Liver (tissue), 9 donors: ENCODE data around the gene DUT. TPM values are rescaled to one million over a fixed set of nuclear protein-coding genes. Genes with fewer than 3 reads are reported as not detected.

Experiments used
- DNase-seq: peaks from one replicate; pipeline ENCODE4 v3.0.0-alpha.2; 2017; ENCODE audit warnings: low spot score
- H3K27ac ChIP-seq, 2 donors: one replicate each; pipeline ENCODE4 v1.7.0; 2013; ENCODE audit warnings: inconsistent platforms in 2 of 2, low read length in 2 of 2, control low read depth in 1 of 2, low read depth in 1 of 2, mild to moderate bottlenecking in 1 of 2
- H3K27me3 ChIP-seq, 4 donors: one replicate each; pipeline versions ENCODE4 v1.6.1 to v1.7.0; 2013; ENCODE audit warnings: low read length in 3 of 4, inconsistent platforms in 1 of 4, mild to moderate bottlenecking in 1 of 4, moderate library complexity in 1 of 4; ENCODE audit not compliant: control insufficient read depth in 4 of 4, insufficient read depth in 4 of 4
- H3K36me3 ChIP-seq, 4 donors: one replicate each; pipeline versions ENCODE4 v1.6.1 to v1.7.0; 2013; ENCODE audit warnings: low read length in 3 of 4, mild to moderate bottlenecking in 3 of 4, low read depth in 1 of 4, moderate library complexity in 1 of 4; ENCODE audit not compliant: control insufficient read depth in 4 of 4, insufficient read depth in 3 of 4
- H3K4me1 ChIP-seq, 4 donors: one replicate each; pipeline versions ENCODE4 v1.6.1 to v1.7.0; 2013; ENCODE audit warnings: low read length in 3 of 4, mild to moderate bottlenecking in 3 of 4, moderate library complexity in 1 of 4; ENCODE audit not compliant: control insufficient read depth in 4 of 4, insufficient read depth in 4 of 4
- H3K4me3 ChIP-seq, 3 donors: one replicate each; pipeline versions ENCODE4 v1.6.1 to v1.7.0; 2013; ENCODE audit warnings: low read length in 3 of 3, control low read depth in 1 of 3, low read depth in 1 of 3, mild to moderate bottlenecking in 1 of 3
- H3K9ac ChIP-seq, 2 donors: one replicate each; pipeline ENCODE4 v1.7.0; 2013; ENCODE audit warnings: low read length in 2 of 2, mild to moderate bottlenecking in 2 of 2, moderate library complexity in 2 of 2, control low read depth in 1 of 2, low read depth in 1 of 2
- H3K9me3 ChIP-seq, 4 donors: one replicate each; pipeline versions ENCODE4 v1.6.1 to v1.7.0; 2013; ENCODE audit warnings: low read length in 3 of 4; ENCODE audit not compliant: control insufficient read depth in 4 of 4
- ATF3 ChIP-seq: IDR thresholded peaks from 2 replicates; pipeline ENCODE4 v1.6.1; 2016; ENCODE audit warnings: antibody characterized with exemption
- EGR1 ChIP-seq, 2 donors: IDR thresholded peaks; 2 replicates each; pipeline ENCODE4 v1.6.1; 2016 to 2018; ENCODE audit warnings: antibody characterized with exemption in 2 of 2, low read depth in 2 of 2
- FOXA1 ChIP-seq: IDR thresholded peaks from 2 replicates; pipeline ENCODE4 v1.6.1; 2016; ENCODE audit warnings: antibody characterized with exemption
- FOXA2 ChIP-seq: IDR thresholded peaks from 2 replicates; pipeline ENCODE4 v1.6.1; 2016; ENCODE audit warnings: antibody characterized with exemption
- HNF4G ChIP-seq: IDR thresholded peaks from 2 replicates; pipeline ENCODE4 v1.6.1; 2016; ENCODE audit warnings: antibody characterized with exemption
- JUND ChIP-seq, 2 donors: IDR thresholded peaks; 2 replicates each; pipeline ENCODE4 v1.6.1; 2016; ENCODE audit warnings: antibody characterized with exemption in 2 of 2
- MAX ChIP-seq: IDR thresholded peaks from 2 replicates; pipeline ENCODE4 v1.6.1; 2016; ENCODE audit warnings: antibody characterized with exemption
- NR2F2 ChIP-seq: IDR thresholded peaks from 2 replicates; pipeline ENCODE4 v1.6.1; 2016; ENCODE audit warnings: antibody characterized with exemption
- RAD21 ChIP-seq, 2 donors: IDR thresholded peaks; 2 replicates each; pipeline ENCODE4 v1.6.1; 2016; ENCODE audit warnings: antibody characterized with exemption in 2 of 2, mild to moderate bottlenecking in 2 of 2
- REST ChIP-seq: IDR thresholded peaks from 2 replicates; pipeline ENCODE4 v1.6.1; 2016; ENCODE audit warnings: antibody characterized with exemption, mild to moderate bottlenecking
- RXRA ChIP-seq, 2 donors: IDR thresholded peaks; 2 replicates each; pipeline ENCODE4 v1.6.1; 2017 to 2018; ENCODE audit warnings: antibody characterized with exemption in 2 of 2, mild to moderate bottlenecking in 1 of 2
- SP1 ChIP-seq: IDR thresholded peaks from 2 replicates; pipeline ENCODE4 v1.6.1; 2018; ENCODE audit warnings: antibody characterized with exemption, mild to moderate bottlenecking
- TAF1 ChIP-seq: conservative IDR thresholded peaks from 2 replicates; pipeline ENCODE4 v1.6.1; 2016; ENCODE audit warnings: antibody characterized with exemption, mild to moderate bottlenecking
- ZBTB33 ChIP-seq: IDR thresholded peaks from 2 replicates; pipeline ENCODE4 v1.6.1; 2016; ENCODE audit warnings: antibody characterized with exemption
- WGBS: extraction: QIAGEN DNeasy Blood & Tissue Kit; methylation state at CpG from one replicate; pipeline ENCODE4 v1.1.7; 2013; 5-methylcytosine and 5-hydroxymethylcytosine counted together
- polyA plus RNA-seq, 2 donors: library from polyadenylated mRNA; stranded (reverse) in 1 of 2; unstranded in 1 of 2; fragments of 200-250 nt in 1 of 2; fragments of >200 nt in 1 of 2; fragmentation: Nextera tagmentation in 1 of 2; extraction: Ambion mirVana in 1 of 2; gene quantifications; one replicate each; pipeline versions ENCODE4 v1.2.1 to v1.2.3, GENCODE V29; 2013 to 2015
- total RNA-seq, 2 donors: library from RNA; depleted of rRNA; stranded (reverse); fragments of >200 nt; gene quantifications; one replicate each; pipeline ENCODE4 v1.2.3, GENCODE V29; 2014
- donor health status: healthy.
- donor health status: healthy.
- donor health status: healthy.
- donor health status: healthy.
- donor health status: healthy.

The DUT gene
- total and polyA plus RNA-seq, 4 donors, result 12.8 to 58.7 (median 35.1) TPM

GRCh38 chr15:48317221-48317620, 14.0 kb upstream of the DUT start:
- Histone ChIP-seq H3K27ac (no peak overlapping the region), H3K27me3 (peaks cover 0 to 6% (median 0%) of the 10 kb centered on the region in 4 donors), H3K36me3 (no peaks in the 10 kb centered on the region), H3K9ac (no peak overlapping the region), H3K4me3 (no peak overlapping the region), H3K4me1 (no peaks in the 10 kb centered on the region), H3K9me3 (no peaks in the 10 kb centered on the region)
- no peak for TF ChIP-seq JUND (IDR thresholded peaks at IDR 0.05)
- TF ChIP-seq RAD21 (IDR thresholded peaks at IDR 0.05), result no peak
- TF ChIP-seq TAF1, result no peak
- TF ChIP-seq SP1, result no peak
- TF ChIP-seq ZBTB33, result no peak
- TF ChIP-seq MAX, result no peak
- TF ChIP-seq EGR1 (IDR thresholded peaks at IDR 0.05; ENCODE audit: low read depth in 2 of 2), result no peak
- no peak for TF ChIP-seq REST
- no peak for TF ChIP-seq FOXA1
- no peak for TF ChIP-seq FOXA2
- no peak for TF ChIP-seq ATF3
- no peak for TF ChIP-seq NR2F2
- no peak for DNase-seq
- 92% methylated on average over 2 of the region's 2 CpGs for WGBS

- Histone ChIP-seq H3K9ac (no peak overlapping the region), H3K4me1 (no peaks in the 10 kb centered on the region), H3K27me3 (peaks cover 0 to 6% (median 0%) of the 10 kb centered on the region in 4 donors), H3K9me3 (no peaks in the 10 kb centered on the region), H3K36me3 (no peaks in the 10 kb centered on the region), H3K27ac (no peak overlapping the region), H3K4me3 (no peak overlapping the region)
- TF ChIP-seq MAX (no peak), HNF4G (no peak), RXRA (IDR thresholded peaks at IDR 0.05) (no peak), ATF3 (no peak), ZBTB33 (no peak), EGR1 (IDR thresholded peaks at IDR 0.05; ENCODE audit: low read depth in 2 of 2) (no peak), REST (no peak)
- 49% methylated on average over 6 of the region's 6 CpGs for WGBS
- DNase-seq, result no peak
Measured at GRCh38 chr15:48318131-48318530, 13.1 kb upstream of the DUT start.
